Large intestine (tissue), 3 donors: ENCODE measurements around the gene C16orf74. TPM values are rescaled to one million over a fixed set of nuclear protein-coding genes. Genes with fewer than 3 reads are reported as not detected.

Source experiments
- DNase-seq, 2 donors: peaks; one replicate each; pipeline versions ENCODE4 v3.0.0 to v3.0.0-alpha.2; 2013
- H3K27ac ChIP-seq: one replicate; pipeline ENCODE4 v1.5.1; 2013; ENCODE audit warnings: low read length
- H3K27me3 ChIP-seq: 2 replicates; pipeline ENCODE4 v1.6.1; 2013; ENCODE audit warnings: low read length; ENCODE audit not compliant: control insufficient read depth, insufficient read depth
- H3K36me3 ChIP-seq: 2 replicates; pipeline ENCODE4 v1.6.1; 2013; ENCODE audit warnings: low read length; ENCODE audit not compliant: control insufficient read depth, insufficient read depth
- H3K4me1 ChIP-seq: one replicate; pipeline ENCODE4 v1.6.1; 2013; ENCODE audit warnings: low read length; ENCODE audit not compliant: control insufficient read depth, insufficient read depth
- H3K4me3 ChIP-seq: one replicate; pipeline ENCODE4 v1.5.1; 2013; ENCODE audit warnings: low read length
- H3K9me3 ChIP-seq: one replicate; pipeline ENCODE4 v1.6.1; 2013; ENCODE audit warnings: mild to moderate bottlenecking, low read depth, low read length, moderate library complexity; ENCODE audit not compliant: control insufficient read depth
- WGBS: methylation state at CpG from one replicate; pipeline ENCODE4 v1.1.5; 2013; ENCODE audit warnings: low lambda C conversion rate; ENCODE audit not compliant: insufficient coverage; 5-methylcytosine and 5-hydroxymethylcytosine counted together
- polyA plus RNA-seq: library from polyadenylated mRNA; unstranded; fragments of 120-200 nt; gene quantifications from one replicate; pipeline ENCODE4 v1.2.1, GENCODE V29; 2013

Gene C16orf74
- polyA plus RNA-seq, 1 donor: 6.6 TPM

DNA sequence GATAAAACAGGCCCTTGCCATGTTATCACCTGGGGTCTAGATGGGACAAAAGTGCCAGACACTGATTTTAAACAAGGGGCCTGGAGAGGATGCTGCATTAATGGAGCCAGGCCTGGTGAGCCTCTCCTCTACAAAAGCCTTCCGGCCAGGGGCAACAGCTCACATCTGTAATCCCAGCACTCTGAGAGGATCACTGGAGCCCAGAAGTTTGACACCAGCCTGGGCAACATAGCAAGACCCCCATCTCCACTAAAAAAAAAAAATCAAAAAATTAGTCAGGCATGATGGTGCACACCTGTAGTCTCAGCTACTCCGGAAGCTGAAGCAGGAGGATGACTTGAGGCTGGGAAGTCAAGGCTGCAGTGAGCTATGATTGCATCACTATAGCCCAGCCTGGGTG lies 65.6 kb downstream of the C16orf74 start:
- H3K9me3 ChIP-seq: peaks cover 6% of the 10 kb centered on the region
- WGBS: no CpG with 5 or more reads among the region's 2 CpGs
- no peak overlapping the region for H3K4me3 ChIP-seq
- peaks cover 23% of the 10 kb centered on the region for H3K4me1 ChIP-seq
- no peak overlapping the region for H3K27ac ChIP-seq
- no peak for DNase-seq
- no peaks in the 10 kb centered on the region for H3K27me3 ChIP-seq
- peaks cover 2% of the 10 kb centered on the region for H3K36me3 ChIP-seq

DNA sequence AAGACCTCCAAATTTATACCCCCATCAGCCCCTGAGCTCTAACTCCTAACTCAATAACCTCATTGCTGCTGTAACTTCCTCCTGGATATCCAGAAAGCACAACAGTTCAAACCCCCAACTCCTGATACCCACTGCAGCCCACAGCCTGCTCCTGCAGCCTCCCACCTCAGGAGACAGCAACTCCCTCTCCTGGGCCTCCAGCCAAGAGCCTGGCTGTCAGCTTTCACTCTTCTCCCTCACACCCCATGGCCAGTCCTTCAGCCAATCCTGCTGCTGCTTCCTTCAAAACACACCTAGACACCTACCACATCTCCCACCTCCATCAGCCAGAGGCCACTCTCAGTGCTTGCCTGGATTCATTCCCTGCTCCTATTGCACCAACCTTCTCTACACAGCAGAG lies 67.5 kb downstream of the C16orf74 start:
- H3K36me3 ChIP-seq: peaks cover 2% of the 10 kb centered on the region
- peaks cover 6% of the 10 kb centered on the region for H3K9me3 ChIP-seq
- no peak for DNase-seq
- H3K27ac ChIP-seq: no peak overlapping the region
- H3K4me3 ChIP-seq: no peak overlapping the region
- no peaks in the 10 kb centered on the region for H3K27me3 ChIP-seq
- peaks cover 22% of the 10 kb centered on the region for H3K4me1 ChIP-seq

- no peak for DNase-seq
- Histone ChIP-seq H3K36me3 (peaks cover 8% of the 10 kb centered on the region), H3K9me3 (peaks cover under 1% of the 10 kb centered on the region), H3K4me3 (no peak overlapping the region), H3K4me1 (peaks cover 19% of the 10 kb centered on the region), H3K27ac (no peak overlapping the region), H3K27me3 (no peaks in the 10 kb centered on the region)
- WGBS: no CpG with 5 or more reads among the region's 9 CpGs
These were observed 68.4 kb downstream of the C16orf74 start for GRCh38 chr16:85682516-85682915.

- no peaks in the 10 kb centered on the region for H3K27me3 ChIP-seq
- 83% methylated on average over 2 of the region's 8 CpGs for WGBS
- no peaks in the 10 kb centered on the region for H3K9me3 ChIP-seq
- H3K27ac ChIP-seq: peak overlapping the region; percentile 1
- H3K4me3 ChIP-seq: no peak overlapping the region
- H3K36me3 ChIP-seq: peaks cover 17% of the 10 kb centered on the region
- H3K4me1 ChIP-seq: peaks cover 19% of the 10 kb centered on the region
- peak; percentile 55 to 65 for DNase-seq
These were observed 69.6 kb downstream of the C16orf74 start for GRCh38 chr16:85681255-85681654.

DNA sequence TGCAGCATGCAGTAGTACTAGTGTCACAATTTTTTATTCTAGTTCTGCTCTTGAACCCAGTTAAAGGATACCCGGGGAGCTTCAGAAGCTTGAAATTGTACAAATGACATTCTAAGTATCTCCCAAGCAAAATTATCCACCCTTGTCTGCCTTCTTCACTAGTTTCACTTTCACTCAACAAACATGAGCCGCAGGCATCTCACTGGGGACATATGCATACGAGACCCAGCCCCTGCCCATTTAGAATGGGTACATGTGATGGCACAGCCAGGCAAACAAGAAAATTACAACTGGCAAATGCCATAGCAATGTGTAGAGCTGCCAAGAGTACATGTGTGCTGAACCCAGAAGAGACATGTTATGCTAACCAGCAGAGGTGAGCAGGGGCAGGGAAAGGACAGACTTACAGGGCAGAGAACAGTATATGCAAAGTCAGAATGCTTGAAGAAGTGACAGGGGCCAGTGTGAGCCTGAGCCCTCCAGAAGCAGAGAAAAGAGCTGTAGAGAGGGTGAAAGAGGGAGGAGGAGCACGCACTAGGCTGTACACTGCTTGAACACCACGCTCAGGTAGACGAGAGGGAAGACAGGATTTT lies 70.4 kb downstream of the C16orf74 start:
- Histone ChIP-seq H3K9me3 (no peaks in the 10 kb centered on the region), H3K36me3 (peaks cover 23% of the 10 kb centered on the region), H3K4me3 (no peak overlapping the region), H3K27me3 (no peaks in the 10 kb centered on the region), H3K4me1 (peaks cover 19% of the 10 kb centered on the region), H3K27ac (peak overlapping the region; percentile 1)
- DNase-seq: no peak
- no CpG with 5 or more reads among the region's 6 CpGs for WGBS

DNA sequence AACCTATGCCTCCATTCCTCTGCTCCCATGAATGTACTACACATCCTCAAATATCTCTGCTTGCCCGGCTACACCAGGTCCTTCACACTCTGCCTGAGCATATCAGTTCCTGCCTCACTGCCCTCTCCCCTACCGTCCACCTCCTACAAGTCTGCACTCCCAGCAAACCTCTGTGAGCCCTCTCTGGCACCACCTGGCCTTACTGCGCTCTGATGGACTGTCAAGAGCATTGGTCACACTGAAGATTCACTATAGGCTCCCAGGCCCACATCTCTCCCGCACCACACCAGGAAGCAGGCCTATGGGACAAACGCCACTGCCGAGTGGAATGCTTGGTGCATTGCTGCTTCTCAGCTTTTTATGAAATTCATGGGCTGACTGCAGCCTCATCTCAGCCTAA lies 71.0 kb downstream of the C16orf74 start:
- no peak for DNase-seq
- H3K4me3 ChIP-seq: no peak overlapping the region
- H3K36me3 ChIP-seq: peaks cover 29% of the 10 kb centered on the region
- peaks cover 19% of the 10 kb centered on the region for H3K4me1 ChIP-seq
- no peak overlapping the region for H3K27ac ChIP-seq
- 60% methylated on average over 1 of the region's 6 CpGs for WGBS
- no peaks in the 10 kb centered on the region for H3K9me3 ChIP-seq
- H3K27me3 ChIP-seq: no peaks in the 10 kb centered on the region

GRCh38 chr16:85678821-85679220 lies 72.1 kb downstream of the C16orf74 start:
- peak; percentile 72 to 84 for DNase-seq
- Histone ChIP-seq H3K4me1 (peaks cover 21% of the 10 kb centered on the region), H3K27ac (peak overlapping the region; percentile 45), H3K27me3 (no peaks in the 10 kb centered on the region), H3K4me3 (no peak overlapping the region), H3K36me3 (peaks cover 39% of the 10 kb centered on the region), H3K9me3 (no peaks in the 10 kb centered on the region)
- no CpG with 5 or more reads among the region's 5 CpGs for WGBS

- Histone ChIP-seq H3K4me3 (no peak overlapping the region), H3K9me3 (no peaks in the 10 kb centered on the region), H3K36me3 (peaks cover 45% of the 10 kb centered on the region), H3K27me3 (no peaks in the 10 kb centered on the region), H3K4me1 (peaks cover 22% of the 10 kb centered on the region), H3K27ac (no peak overlapping the region)
- DNase-seq: no peak
- WGBS: no CpG with 5 or more reads among the region's 8 CpGs
These were observed 72.9 kb downstream of the C16orf74 start for GRCh38 chr16:85678016-85678415.

- Histone ChIP-seq H3K4me3 (no peak overlapping the region), H3K4me1 (peaks cover 22% of the 10 kb centered on the region), H3K36me3 (peaks cover 50% of the 10 kb centered on the region), H3K9me3 (no peaks in the 10 kb centered on the region), H3K27me3 (no peaks in the 10 kb centered on the region), H3K27ac (no peak overlapping the region)
- WGBS: no CpG with 5 or more reads among the region's 6 CpGs
- DNase-seq: no peak
These were observed 73.4 kb downstream of the C16orf74 start for GRCh38 chr16:85677383-85677967.

GRCh38 chr16:85676466-85676865 lies 74.4 kb downstream of the C16orf74 start:
- Histone ChIP-seq H3K9me3 (no peaks in the 10 kb centered on the region), H3K4me1 (peaks cover 21% of the 10 kb centered on the region), H3K27ac (no peak overlapping the region), H3K27me3 (no peaks in the 10 kb centered on the region), H3K4me3 (no peak overlapping the region), H3K36me3 (peaks cover 60% of the 10 kb centered on the region)
- 100% methylated on average over 1 of the region's 7 CpGs for WGBS
- DNase-seq: no peak

DNA sequence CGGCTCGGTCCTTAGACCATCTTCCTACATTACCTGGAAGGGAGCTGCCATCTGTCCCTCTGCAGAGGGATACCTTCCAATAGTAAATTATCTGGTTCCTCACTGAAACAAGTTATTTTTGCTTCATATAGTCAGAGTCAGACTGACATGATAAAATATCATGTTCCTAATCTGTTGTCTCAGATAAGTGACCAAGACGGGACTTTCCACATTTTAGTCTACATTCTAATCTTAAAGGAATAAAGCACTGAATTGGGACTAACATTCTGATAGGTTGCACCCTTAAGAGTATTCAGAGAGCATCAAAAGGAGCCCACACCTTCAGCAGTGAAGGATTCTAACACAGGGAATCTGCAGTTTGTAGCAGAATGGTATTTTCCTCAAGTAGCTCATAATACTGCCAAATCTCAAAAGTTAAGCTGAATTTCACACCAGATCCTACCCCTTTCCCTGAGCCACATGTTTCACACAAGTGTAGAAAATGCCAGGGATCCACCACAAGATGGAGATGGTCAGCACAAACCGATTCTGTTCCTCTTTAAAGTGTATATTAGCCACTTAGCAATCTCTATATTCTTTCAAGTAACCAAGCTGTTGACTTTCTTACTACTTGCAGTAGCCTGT lies 75.5 kb downstream of the C16orf74 start:
- no peak for DNase-seq
- H3K4me1 ChIP-seq: peaks cover 12% of the 10 kb centered on the region
- H3K27me3 ChIP-seq: no peaks in the 10 kb centered on the region
- peaks cover 67% of the 10 kb centered on the region for H3K36me3 ChIP-seq
- H3K9me3 ChIP-seq: no peaks in the 10 kb centered on the region
- H3K27ac ChIP-seq: no peak overlapping the region
- no peak overlapping the region for H3K4me3 ChIP-seq
- WGBS: 20% methylated on average over 1 of the region's 4 CpGs
